ENCODE data around the gene GCNA.

Gene GCNA

GRCh38 chrX:71618787-71619186 lies 40.5 kb downstream of the GCNA start:
- no peak for TF ChIP-seq GATA2 (IDR thresholded peaks at IDR 0.05; ENCODE audit: low read depth, low read length)
- TF ChIP-seq GATA3 (IDR thresholded peaks at IDR 0.05; ENCODE audit: low read depth, low read length), result no peak

- TF ChIP-seq GATA2 (IDR thresholded peaks at IDR 0.05; ENCODE audit: low read depth, low read length) (no peak), GATA3 (IDR thresholded peaks at IDR 0.05; ENCODE audit: low read depth, low read length) (no peak)
Measured at GRCh38 chrX:71619193-71619592, 41.0 kb downstream of the GCNA start.

GRCh38 chrX:71619986-71620385 lies 41.7 kb downstream of the GCNA start:
- no peak for TF ChIP-seq GATA2 (IDR thresholded peaks at IDR 0.05; ENCODE audit: low read depth, low read length)

- no peak for TF ChIP-seq GATA2 (IDR thresholded peaks at IDR 0.05; ENCODE audit: low read depth, low read length)
- TF ChIP-seq GATA3 (IDR thresholded peaks at IDR 0.05; ENCODE audit: low read depth, low read length), result no peak
Measured at GRCh38 chrX:71621603-71622002, 43.4 kb downstream of the GCNA start.

DNA sequence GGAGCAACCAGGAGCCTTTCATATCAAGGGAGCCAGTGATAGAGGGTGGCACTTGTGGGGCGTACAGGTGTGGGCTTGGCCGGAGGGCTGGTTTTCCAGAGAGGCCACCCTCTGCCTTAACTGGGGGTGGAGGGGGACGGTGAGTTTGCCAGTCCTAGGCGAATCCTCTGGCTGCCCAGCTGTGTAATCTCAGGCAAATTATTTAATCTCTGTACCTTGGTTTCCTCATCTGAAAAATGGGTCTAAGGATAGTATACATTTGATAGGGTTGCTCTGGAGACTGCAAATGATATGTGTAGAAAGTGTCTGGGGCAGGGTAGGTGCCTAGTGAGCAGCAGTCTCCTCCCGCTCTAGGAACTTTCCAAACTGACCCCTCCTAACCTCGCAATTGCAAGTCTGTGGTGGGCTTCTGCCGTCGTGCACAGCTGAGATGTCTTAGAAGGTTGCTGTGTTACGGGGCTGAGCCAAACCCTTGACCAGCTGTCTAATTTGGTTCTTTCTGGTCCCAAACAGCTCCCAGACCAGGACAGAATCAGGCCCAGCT lies 43.9 kb downstream of the GCNA start:
- TF ChIP-seq GATA2 (IDR thresholded peaks at IDR 0.05; ENCODE audit: low read depth, low read length) (no peak), GATA3 (IDR thresholded peaks at IDR 0.05; ENCODE audit: low read depth, low read length) (no peak)

- TF ChIP-seq GATA3 (IDR thresholded peaks at IDR 0.05; ENCODE audit: low read depth, low read length), result no peak
- TF ChIP-seq GATA2 (IDR thresholded peaks at IDR 0.05; ENCODE audit: low read depth, low read length), result no peak
Measured at GRCh38 chrX:71622576-71623450, 44.6 kb downstream of the GCNA start.

- no peak for TF ChIP-seq GATA3 (IDR thresholded peaks at IDR 0.05; ENCODE audit: low read depth, low read length)
- no peak for TF ChIP-seq GATA2 (IDR thresholded peaks at IDR 0.05; ENCODE audit: low read depth, low read length)
Measured at GRCh38 chrX:71623714-71624113, 45.5 kb downstream of the GCNA start.

DNA sequence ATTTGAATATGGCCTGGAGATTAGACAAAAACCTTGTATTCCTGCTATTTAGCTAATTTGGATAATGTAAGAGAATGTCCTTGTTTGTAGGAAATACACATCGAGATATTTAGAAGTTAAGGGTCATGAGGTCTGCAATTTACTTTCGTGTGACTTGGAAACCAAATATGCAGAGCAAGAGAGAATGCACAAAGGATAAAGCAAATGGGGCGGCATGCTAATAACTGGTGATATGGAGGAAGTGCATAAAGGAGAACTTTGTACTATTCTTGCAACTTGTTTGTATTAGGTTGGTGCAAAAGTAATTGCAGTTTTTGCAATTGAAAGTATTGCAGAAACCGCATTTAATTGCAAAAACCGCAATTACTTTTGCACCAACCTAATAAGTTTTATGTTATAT lies 47.2 kb downstream of the GCNA start:
- no peak for TF ChIP-seq GATA3 (IDR thresholded peaks at IDR 0.05; ENCODE audit: low read depth, low read length)
- no peak for TF ChIP-seq GATA2 (IDR thresholded peaks at IDR 0.05; ENCODE audit: low read depth, low read length)

DNA sequence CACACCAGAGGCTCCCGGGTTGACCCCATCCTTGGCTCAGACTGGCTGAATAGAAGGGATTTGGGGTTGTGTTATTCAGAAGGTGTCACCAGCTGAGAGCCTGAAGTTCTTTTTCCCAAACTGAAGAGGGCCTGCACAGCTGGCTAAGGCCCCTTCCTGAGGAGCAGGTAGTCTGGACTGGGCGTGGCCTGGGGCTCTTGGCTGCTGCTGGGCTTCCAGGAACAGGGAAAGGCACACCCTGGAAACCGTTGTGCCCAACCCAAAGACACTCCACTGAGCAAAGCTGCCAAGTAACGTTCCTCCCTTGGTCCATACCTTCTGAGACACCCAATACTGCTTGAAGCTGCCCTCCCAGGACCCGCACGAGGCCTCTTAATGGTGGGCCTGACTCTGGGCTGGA lies 48.3 kb downstream of the GCNA start:
- TF ChIP-seq GATA3 (IDR thresholded peaks at IDR 0.05; ENCODE audit: low read depth, low read length), result no peak

DNA sequence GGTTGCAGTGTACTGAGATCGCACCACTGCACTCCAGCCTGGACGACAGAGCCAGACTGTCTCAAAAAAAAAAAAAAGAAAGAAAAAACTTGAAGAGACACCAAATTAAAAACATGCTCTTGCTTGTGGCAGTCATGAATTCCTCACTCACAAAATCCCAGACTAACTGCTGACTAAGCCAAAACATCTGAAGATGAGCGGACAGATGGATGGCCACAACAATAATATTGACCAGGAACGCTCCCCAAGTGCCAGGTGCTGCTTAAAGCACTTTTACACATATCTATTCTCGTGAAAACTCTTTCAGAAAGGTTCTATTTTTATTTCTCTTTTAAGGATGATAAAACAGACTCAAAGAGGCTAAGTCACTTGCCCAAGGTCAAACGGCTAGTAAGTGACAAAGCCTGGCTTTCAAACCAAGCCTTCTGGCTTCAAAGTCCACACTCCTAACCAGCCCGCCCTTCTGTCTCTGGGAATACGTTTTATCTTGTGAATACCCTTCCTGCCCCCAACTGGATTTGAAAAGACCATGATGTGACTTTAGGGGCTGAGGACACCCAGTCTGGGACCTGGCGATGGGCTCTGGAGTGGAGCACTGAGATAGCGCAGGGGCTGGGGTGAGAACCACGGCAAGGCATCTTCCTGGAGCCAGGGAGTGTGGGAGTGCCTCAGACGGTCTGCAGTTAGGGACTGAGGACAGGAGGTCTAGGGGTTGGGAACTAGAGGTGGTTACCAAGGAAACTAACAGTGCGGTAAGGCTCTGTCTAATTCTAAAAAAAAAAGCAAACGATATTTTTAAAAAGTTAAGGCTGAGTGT lies 49.6 kb downstream of the GCNA start:
- TF ChIP-seq GATA2 (IDR thresholded peaks at IDR 0.05; ENCODE audit: low read depth, low read length), result no peak
- TF ChIP-seq GATA3 (IDR thresholded peaks at IDR 0.05; ENCODE audit: low read depth, low read length), result no peak

GRCh38 chrX:71629467-71629866 lies 51.2 kb downstream of the GCNA start:
- TF ChIP-seq GATA2 (IDR thresholded peaks at IDR 0.05; ENCODE audit: low read depth, low read length) (no peak), GATA3 (IDR thresholded peaks at IDR 0.05; ENCODE audit: low read depth, low read length) (no peak)

DNA sequence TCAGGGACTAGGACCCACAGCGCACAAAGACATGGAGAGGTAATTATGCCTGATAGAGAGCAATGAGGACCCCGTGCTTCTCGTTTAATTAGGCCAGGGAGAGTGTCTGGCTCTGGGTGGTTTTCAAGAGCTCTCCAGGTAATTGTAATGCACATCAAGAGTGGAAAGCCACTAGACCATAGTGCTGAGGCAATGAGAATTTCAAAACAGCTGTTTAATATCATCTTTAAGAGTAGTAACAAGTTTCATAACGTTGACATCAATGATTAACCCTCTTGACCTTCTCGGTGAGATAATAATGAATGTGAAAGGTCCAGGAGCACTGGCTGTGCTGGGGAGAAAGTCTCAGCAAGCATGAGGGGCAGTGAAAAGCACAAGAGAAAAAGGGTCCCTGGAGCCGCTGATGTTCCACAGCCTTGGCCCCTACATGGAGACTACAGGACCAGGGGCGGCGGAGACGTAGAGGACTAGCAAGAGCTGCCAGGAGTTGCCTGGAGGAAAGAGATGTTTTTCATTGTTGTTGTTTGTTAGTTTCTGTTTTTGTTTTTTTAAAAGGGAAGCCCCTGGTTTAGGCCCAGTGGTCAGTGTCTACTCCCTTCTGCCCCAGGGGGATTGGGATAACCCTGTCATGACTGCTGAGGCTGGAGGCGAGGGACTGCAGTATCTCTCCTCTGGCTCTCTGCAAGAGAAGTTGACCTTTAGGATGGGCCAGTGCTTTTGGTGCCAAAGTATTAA lies 54.9 kb downstream of the GCNA start:
- TF ChIP-seq GATA3 (IDR thresholded peaks at IDR 0.05; ENCODE audit: low read depth, low read length), result no peak
- TF ChIP-seq GATA2 (IDR thresholded peaks at IDR 0.05; ENCODE audit: low read depth, low read length), result no peak

GRCh38 chrX:71634366-71634765 lies 56.1 kb downstream of the GCNA start:
- TF ChIP-seq GATA3 (IDR thresholded peaks at IDR 0.05; ENCODE audit: low read depth, low read length) (no peak), GATA2 (IDR thresholded peaks at IDR 0.05; ENCODE audit: low read depth, low read length) (no peak)
